GM12874 (cell line): ENCODE results near the gene OPCML.

Source experiments
- TF ChIP-seq, protein P1 (sequence below): IDR thresholded peaks from 2 replicates; pipeline ENCODE4 v1.5.1; 2011; ENCODE audit warnings: low read depth, mild to moderate bottlenecking, control low read depth, low read length, moderate library complexity; ENCODE audit not compliant: insufficient read depth

Gene OPCML

DNA sequence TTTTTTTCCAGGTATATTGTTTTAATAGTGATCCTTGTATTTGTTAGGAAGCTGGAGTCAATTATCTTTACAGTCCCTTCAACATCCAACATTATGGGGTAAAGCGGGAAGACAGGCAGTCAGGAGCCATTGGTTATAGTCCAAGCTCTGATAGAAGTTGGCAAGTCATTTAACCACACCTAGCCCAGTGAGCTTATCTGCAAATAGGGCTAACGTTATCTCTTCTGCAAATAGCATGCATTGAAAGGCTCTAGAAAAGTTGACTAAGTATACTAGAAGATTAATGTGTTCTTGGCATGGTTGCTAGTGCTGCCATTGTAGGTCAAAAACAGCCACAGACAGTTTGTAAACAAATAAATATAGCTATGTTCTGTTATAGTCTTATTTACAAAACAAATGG is 520.7 kb downstream of the OPCML start:
- TF ChIP-seq, protein P1, sequence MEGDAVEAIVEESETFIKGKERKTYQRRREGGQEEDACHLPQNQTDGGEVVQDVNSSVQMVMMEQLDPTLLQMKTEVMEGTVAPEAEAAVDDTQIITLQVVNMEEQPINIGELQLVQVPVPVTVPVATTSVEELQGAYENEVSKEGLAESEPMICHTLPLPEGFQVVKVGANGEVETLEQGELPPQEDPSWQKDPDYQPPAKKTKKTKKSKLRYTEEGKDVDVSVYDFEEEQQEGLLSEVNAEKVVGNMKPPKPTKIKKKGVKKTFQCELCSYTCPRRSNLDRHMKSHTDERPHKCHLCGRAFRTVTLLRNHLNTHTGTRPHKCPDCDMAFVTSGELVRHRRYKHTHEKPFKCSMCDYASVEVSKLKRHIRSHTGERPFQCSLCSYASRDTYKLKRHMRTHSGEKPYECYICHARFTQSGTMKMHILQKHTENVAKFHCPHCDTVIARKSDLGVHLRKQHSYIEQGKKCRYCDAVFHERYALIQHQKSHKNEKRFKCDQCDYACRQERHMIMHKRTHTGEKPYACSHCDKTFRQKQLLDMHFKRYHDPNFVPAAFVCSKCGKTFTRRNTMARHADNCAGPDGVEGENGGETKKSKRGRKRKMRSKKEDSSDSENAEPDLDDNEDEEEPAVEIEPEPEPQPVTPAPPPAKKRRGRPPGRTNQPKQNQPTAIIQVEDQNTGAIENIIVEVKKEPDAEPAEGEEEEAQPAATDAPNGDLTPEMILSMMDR = no peak

- TF ChIP-seq, protein P1 = no peak
Measured at GRCh38 chr11:133007027-133007584, 525.2 kb downstream of the OPCML start.

DNA sequence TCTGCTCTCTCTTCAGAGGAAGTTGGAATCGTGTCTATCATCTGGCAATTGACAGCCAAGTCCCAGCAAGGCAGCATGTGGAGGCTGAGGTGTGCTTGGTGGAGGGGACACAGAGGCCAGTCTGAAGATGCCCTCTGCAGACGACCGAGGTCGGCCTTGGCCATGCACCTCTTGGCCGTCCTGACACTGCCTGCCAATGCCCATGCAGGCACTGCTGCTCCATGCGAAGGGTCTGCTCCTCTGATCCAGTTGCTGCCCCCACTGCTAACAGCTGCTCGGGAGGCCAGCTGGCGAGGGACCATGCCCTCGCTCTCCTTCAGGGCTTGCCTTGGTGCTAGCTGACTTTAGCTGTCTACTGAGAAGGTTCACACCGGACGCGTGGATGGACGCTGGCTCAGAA is 527.9 kb downstream of the OPCML start:
- TF ChIP-seq, protein P1 = no peak

- TF ChIP-seq, protein P1 = no peak
Measured at GRCh38 chr11:132999516-132999915, 532.8 kb downstream of the OPCML start.

DNA sequence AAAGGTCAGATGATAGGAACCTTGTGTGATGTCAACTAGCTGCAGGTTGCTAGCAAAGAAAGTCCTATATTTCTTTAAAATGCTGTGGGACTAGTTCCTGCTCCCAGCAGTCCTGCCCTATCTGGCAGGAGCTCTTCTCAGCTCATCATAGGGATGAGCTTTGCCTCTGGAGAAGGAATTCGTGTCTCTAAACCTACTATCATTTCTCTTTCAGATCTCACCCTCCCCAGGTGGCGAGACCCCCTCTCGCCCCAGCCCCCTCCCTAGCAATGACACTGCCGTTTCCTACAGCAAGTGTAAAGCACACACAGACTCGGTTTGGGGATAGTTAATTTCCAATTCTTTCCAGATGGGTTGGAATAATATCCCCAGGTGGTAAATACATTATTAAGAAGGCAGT is 533.3 kb downstream of the OPCML start:
- TF ChIP-seq, protein P1 = no peak

- TF ChIP-seq, protein P1 = no peak
Measured at GRCh38 chr11:132997396-132997795, 534.9 kb downstream of the OPCML start.

- TF ChIP-seq, protein P1 = no peak
Measured at GRCh38 chr11:132994966-132995365, 537.3 kb downstream of the OPCML start.

- TF ChIP-seq, protein P1 = no peak
Measured at GRCh38 chr11:132993991-132994502, 538.3 kb downstream of the OPCML start.
